RKO (cell line): ENCODE data around the gene CD14.
"Not testable (repeated sequence)": the region's sequence is repeated elsewhere in the genome, so short reads cannot be mapped to it uniquely, and the experiment has no call there.

Experiments used
- DNase-seq: peaks from one replicate; pipeline ENCODE4 v3.0.0-alpha.2; 2016; ENCODE audit warnings: low spot score

The CD14 gene

DNA sequence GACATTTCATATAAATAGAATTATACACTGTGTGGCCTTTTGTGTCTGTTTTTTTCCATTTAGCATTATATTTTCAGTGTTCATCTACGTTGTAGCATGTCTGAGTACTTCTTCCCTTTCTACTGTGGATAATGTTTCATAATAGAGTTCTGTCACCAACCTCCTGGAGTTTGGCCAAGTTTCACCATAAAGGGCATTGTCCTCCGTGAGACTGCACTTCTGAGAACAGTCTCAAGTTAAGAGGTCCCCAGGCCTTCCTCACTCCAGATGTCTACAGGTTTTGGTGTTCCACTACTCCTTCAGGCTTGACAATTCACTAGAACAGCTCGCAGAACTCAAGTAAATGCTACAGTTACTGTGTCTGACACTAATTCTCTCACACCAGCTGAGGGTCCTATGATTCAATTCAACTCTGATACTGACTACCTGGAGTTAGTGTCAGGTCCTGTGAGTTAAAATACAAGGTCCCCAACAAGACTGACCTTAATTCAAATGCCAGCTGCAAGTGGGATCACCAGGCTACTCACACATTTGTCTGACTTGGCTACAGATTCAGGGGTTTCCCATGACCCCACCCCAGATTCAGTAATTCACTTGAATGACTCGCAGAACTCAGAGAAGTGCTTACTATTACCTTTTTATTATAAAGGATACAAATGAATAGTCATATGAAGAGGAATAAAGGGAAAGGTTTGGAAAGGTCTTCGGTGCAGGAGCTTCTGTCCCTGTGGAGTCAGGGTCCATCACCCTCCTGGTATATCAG is 37.3 kb downstream of the CD14 start:
- no peak for DNase-seq

DNA sequence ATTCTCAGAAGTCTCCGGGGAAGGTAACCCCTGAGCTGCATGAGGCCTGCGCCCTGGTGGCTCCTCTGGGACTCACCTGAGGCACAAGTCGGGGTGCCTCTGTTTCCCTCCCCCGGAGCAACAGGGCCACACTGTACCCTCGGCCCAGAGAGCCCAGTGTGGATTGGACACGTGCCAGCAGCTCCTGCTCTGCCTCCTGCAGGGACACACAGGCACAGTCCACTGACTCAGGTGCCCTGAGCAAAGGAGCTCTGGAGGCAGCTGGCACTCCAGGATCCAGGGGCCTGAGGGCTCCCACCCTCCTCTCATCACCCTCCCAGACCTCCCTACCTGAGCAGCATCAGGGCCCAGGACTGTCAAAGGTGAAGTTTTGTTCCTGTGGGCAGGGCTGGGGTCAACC is 38.8 kb downstream of the CD14 start:
- no peak for DNase-seq

DNA sequence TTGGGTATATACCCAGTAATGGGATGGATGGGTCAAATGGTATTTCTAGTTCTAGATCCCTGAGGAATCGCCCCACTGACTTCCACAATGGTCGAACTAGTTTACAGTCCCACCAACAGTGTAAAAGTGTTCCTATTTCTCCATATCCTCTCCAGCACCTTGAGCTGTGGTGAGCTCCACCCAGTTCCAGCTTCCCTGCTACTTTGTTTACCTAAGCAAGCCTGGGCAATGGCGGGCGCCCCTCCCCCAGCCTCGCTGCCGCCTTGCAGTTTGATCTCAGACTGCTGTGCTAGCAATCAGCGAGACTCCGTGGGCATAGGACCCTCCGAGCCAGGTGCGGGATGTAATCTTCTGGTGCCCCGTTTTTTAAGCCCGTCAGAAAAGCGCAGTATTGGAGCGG is 39.9 kb downstream of the CD14 start:
- DNase-seq, result not testable (repeated sequence)

DNA sequence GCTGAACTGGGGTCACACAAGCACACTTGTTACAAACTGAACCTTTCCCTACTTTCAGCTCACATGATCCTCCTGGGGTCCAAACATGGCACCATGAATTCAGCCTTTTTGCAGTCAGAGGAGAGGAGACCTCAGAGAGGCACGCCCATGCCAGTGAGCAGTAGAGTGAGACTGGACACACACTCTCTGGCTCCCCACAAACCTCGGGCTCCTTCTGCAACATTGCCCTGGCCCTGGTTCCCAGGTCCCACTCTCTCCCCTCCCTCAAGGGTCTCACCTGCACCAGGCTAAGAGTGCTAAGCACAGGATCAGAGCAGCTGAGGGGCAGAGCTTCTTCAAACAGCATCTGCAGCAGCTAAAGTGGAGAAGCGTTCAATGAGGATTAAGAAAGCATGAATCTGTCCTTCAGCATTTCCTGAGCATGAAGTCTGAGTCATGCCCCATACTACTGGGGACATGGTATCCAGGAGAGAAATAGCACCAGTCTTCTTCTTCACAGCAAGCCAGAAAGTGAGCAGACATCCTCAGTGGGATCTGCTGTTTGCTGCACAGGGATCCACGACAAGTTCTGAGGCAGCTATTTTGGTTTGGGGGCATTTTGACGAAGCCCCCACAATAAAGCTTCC is 41.1 kb downstream of the CD14 start:
- peak; percentile 47 for DNase-seq

DNA sequence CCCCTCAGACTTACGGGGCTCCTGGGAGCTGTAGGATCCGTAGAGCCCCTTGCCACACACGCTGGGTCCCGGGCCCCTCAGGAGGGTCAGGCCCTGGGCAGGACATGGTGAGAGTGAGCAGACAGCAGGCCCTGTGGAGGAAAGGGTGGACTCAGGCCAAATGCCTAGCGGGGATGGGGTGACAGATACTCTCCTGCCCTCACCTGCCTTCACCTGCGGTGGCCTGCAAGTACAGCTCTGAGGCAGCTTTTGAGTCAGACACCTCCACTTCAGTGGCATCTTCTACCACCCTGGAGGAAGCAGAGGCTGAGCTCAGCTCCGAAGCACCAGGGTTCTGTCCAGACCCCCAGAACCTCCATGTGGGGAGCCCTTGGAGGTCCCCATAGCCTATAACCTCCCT is 42.1 kb downstream of the CD14 start:
- DNase-seq, result no peak

DNA sequence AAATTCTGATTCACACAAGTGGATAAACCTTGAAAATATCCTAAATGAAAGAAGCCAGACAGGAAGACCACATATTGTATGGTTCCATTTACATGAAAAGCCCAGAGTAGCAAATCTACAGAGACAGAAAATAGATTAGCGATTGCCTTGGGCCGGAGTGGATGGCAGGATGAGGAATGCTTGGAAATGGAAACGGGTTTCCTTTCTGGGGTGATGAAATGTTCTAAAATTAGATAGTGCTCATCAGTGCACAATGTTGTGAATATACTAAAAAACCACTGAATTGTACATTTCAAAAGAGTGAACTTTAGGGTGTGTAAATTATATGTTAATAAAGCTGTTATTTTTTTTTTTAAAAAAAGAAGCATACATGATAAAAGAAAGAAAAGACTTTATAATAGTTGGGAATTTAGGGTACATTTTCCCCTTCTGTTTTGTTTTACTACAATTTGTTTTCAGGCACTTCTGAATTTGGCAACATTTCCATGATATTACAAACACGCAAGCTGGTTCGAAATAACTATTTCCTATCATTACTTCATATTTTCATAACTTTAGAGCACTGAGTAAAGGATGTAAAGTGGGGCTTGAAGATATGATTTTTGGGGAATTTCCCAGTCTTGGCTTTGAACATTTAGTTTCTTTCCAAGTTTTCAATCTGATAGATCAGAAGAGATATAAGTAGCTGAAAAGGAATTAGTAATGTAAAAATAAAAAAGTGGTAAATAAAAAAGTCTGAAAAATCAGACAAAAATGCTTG is 44.5 kb downstream of the CD14 start:
- no peak for DNase-seq

DNA sequence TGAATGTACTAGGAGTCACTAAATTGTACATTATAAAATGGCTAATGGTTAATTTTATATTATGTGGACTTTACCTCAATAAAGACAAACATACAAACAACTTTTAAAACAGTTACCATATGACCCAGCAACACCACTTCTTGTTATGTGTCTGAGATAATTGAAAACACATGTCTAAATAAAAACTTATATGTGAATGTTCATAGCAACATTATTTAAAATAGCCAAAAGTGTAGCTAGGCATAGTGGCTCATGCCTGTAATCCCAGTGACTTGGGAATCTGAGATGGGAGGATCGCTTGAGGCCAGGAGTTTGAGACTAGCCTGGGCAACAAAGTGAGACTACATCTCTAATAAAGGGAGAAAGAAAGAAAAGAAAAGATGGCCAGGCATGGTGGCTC is 45.5 kb downstream of the CD14 start:
- no peak for DNase-seq
